ENCODE results near the gene ZNF865.
A peak's percentile ranks its signal among the peaks of the same experiment; 100 is the strongest.

Gene ZNF865

DNA sequence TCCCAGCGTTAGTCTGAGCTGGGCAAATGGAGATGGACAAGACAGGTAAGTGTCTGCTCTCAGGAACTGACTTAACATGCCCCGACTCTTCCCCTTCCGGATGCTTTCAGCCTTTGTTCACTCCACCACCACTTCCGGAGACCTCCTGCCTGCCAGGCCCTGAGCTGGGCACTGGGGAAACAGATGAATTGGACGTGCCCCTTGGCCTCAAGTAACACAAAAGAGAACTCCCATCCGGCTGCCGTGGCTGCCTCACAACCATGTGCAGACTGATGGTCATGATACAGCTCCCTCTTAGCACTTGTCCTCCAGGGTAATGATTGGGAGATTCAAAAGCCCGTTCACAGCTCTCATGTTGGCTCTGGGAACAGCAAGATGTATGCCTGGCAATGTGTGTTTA, 12.0 kb downstream of the ZNF865 start:
- Histone ChIP-seq H3K36me3 (ENCODE audit: control insufficient read depth in 4 of 4, insufficient read depth in 4 of 4, low read length in 3 of 4) (peaks cover 2 to 52% (median 30%) of the 10 kb centered on the region in 4 experiments), H3K4me1 (ENCODE audit: control extremely low read depth in 1 of 4, control insufficient read depth in 4 of 4, insufficient read depth in 4 of 4, low read length in 3 of 4) (peaks cover 4 to 19% (median 14%) of the 10 kb centered on the region in 4 experiments), H3K27ac (ENCODE audit: insufficient read depth in 1 of 2, low read depth in 1 of 2, low read length in 2 of 2, poor library complexity in 1 of 2, severe bottlenecking in 2 of 2) (no peak overlapping the region), H3K9me3 (ENCODE audit: control extremely low read depth in 1 of 5, control insufficient read depth in 4 of 5, insufficient read depth in 2 of 5, low read depth in 1 of 5, low read length in 4 of 5) (no peaks in the 10 kb centered on the region), H3K27me3 (replicated peaks in 2 of 5; ENCODE audit: control insufficient read depth in 4 of 5, insufficient read depth in 5 of 5, low read length in 4 of 5) (no peaks in the 10 kb centered on the region), H3K4me3 (ENCODE audit: control insufficient read depth in 1 of 7, extremely low read depth in 1 of 7, insufficient read depth in 4 of 7, low read depth in 2 of 7, low read length in 6 of 7) (no peak overlapping the region)
- 94% methylated on average over 7 of the region's 8 CpGs for WGBS (ENCODE audit: insufficient coverage)
- CTCF ChIA-PET: interaction anchor here (0.9 to 5.6 kb wide), 2 partner anchors 10 to 12 kb away, joined by 3 to 32 read pairs; partner anchors contain the start of gene ZNF865
- POLR2A ChIA-PET: no interaction called here
- no peak for DNase-seq

DNA sequence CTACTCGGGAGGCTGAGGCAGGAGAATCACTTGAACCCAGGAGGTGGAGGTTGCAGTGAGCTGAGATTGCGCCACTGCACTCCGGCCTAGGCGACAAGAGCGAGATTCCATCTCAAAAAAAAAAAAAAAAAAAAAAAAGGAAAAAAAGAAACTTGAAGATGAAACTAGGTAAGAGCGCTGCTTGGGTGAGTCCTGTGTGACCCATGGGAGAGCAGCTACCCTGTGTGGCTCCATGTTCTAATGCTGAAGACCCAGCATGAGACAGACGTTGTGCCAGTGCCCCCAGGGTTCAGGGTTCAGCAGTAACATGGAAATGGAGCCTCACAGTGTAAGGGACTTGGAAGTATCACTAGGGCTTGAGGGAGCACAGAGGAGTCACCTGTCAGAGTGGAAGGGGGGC, 13.0 kb downstream of the ZNF865 start:
- Histone ChIP-seq H3K27me3 (replicated peaks in 2 of 5; ENCODE audit: control insufficient read depth in 4 of 5, insufficient read depth in 5 of 5, low read length in 4 of 5) (no peaks in the 10 kb centered on the region), H3K4me1 (ENCODE audit: control extremely low read depth in 1 of 4, control insufficient read depth in 4 of 4, insufficient read depth in 4 of 4, low read length in 3 of 4) (peaks cover 4 to 19% (median 15%) of the 10 kb centered on the region in 4 experiments), H3K9me3 (ENCODE audit: control extremely low read depth in 1 of 5, control insufficient read depth in 4 of 5, insufficient read depth in 2 of 5, low read depth in 1 of 5, low read length in 4 of 5) (no peaks in the 10 kb centered on the region), H3K27ac (ENCODE audit: insufficient read depth in 1 of 2, low read depth in 1 of 2, low read length in 2 of 2, poor library complexity in 1 of 2, severe bottlenecking in 2 of 2) (no peak overlapping the region), H3K36me3 (ENCODE audit: control insufficient read depth in 4 of 4, insufficient read depth in 4 of 4, low read length in 3 of 4) (peaks cover 2 to 47% (median 30%) of the 10 kb centered on the region in 4 experiments), H3K4me3 (ENCODE audit: control insufficient read depth in 1 of 7, extremely low read depth in 1 of 7, insufficient read depth in 4 of 7, low read depth in 2 of 7, low read length in 6 of 7) (no peak overlapping the region)
- ChIA-PET POLR2A (no interaction called here), CTCF (interaction anchor here (0.6 to 5.6 kb wide), 4 partner anchors 9 to 19 kb away, joined by 3 to 32 read pairs (median 10); partner anchors contain the start of genes FIZ1, ZNF524 and ZNF865)
- WGBS (ENCODE audit: insufficient coverage): 100% methylated on average over 3 of the region's 7 CpGs
- no peak for DNase-seq

DNA sequence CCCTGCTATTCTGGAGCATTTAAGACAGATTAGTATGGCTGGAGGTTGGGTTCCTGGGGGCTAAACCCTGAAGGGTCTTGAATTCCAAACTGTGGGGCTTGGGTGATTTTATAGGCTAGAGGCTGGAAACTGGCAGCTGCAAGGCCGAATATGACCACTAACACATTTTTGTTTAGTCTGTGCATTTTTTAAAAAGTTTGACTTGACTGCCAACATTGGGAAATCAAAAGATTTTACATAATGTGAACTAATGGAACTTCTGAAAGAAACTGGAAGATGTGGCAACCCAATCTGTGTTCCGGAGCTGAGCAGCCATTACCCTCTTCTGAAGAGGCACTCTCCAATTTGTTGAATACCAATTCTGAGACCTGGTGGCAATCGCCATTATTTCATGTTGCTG, 13.8 kb downstream of the ZNF865 start:
- POLR2A ChIA-PET: no interaction called here

GRCh38 chr19:55620410-55621204, 15.2 kb downstream of the ZNF865 start:
- no peaks in the 10 kb centered on the region for H3K9me3 ChIP-seq (ENCODE audit: control extremely low read depth in 1 of 5, control insufficient read depth in 4 of 5, insufficient read depth in 2 of 5, low read depth in 1 of 5, low read length in 4 of 5)
- CTCF ChIA-PET: interaction anchor here (0.6 to 5.6 kb wide), 7 partner anchors 11 to 117 kb away, joined by 3 to 32 read pairs (median 3); partner anchors contain the start of gene ZNF865
- peaks cover 4 to 29% (median 21%) of the 10 kb centered on the region in 4 experiments for H3K4me1 ChIP-seq (ENCODE audit: control extremely low read depth in 1 of 4, control insufficient read depth in 4 of 4, insufficient read depth in 4 of 4, low read length in 3 of 4)
- DNase-seq: peak; percentile 75 to 91 (median 91)
- peak overlapping the region in 1 of 7 experiments; percentile 6 for H3K4me3 ChIP-seq (ENCODE audit: control insufficient read depth in 1 of 7, extremely low read depth in 1 of 7, insufficient read depth in 4 of 7, low read depth in 2 of 7, low read length in 6 of 7)
- WGBS (ENCODE audit: insufficient coverage): 79% methylated on average over 7 of the region's 12 CpGs
- peak overlapping the region; percentile 15 to 67 for H3K27ac ChIP-seq (ENCODE audit: insufficient read depth in 1 of 2, low read depth in 1 of 2, low read length in 2 of 2, poor library complexity in 1 of 2, severe bottlenecking in 2 of 2)
- POLR2A ChIA-PET: interaction anchor here (0.6 to 1.0 kb wide), 2 partner anchors 8 to 9 kb away, joined by 3 read pairs; no protein-coding TSS in a partner anchor
- H3K36me3 ChIP-seq (ENCODE audit: control insufficient read depth in 4 of 4, insufficient read depth in 4 of 4, low read length in 3 of 4): peaks cover 2 to 31% (median 22%) of the 10 kb centered on the region in 4 experiments
- no peaks in the 10 kb centered on the region for H3K27me3 ChIP-seq (replicated peaks in 2 of 5; ENCODE audit: control insufficient read depth in 4 of 5, insufficient read depth in 5 of 5, low read length in 4 of 5)

More for the DNA sequence above, 13.8 kb downstream of the ZNF865 start:
- no peaks in the 10 kb centered on the region for H3K9me3 ChIP-seq (ENCODE audit: control extremely low read depth in 1 of 5, control insufficient read depth in 4 of 5, insufficient read depth in 2 of 5, low read depth in 1 of 5, low read length in 4 of 5)
- H3K36me3 ChIP-seq (ENCODE audit: control insufficient read depth in 4 of 4, insufficient read depth in 4 of 4, low read length in 3 of 4): peaks cover 2 to 43% (median 27%) of the 10 kb centered on the region in 4 experiments
- CTCF ChIA-PET: interaction anchor here (1.7 to 5.6 kb wide), 4 partner anchors 9 to 20 kb away, joined by 4 to 32 read pairs (median 11); partner anchors contain the start of genes FIZ1, ZNF524 and ZNF865
- no peak for DNase-seq
- WGBS (ENCODE audit: insufficient coverage): 90% methylated on average over 3 of the region's 3 CpGs
- no peak overlapping the region for H3K4me3 ChIP-seq (ENCODE audit: control insufficient read depth in 1 of 7, extremely low read depth in 1 of 7, insufficient read depth in 4 of 7, low read depth in 2 of 7, low read length in 6 of 7)
- H3K27ac ChIP-seq (ENCODE audit: insufficient read depth in 1 of 2, low read depth in 1 of 2, low read length in 2 of 2, poor library complexity in 1 of 2, severe bottlenecking in 2 of 2): no peak overlapping the region
- H3K27me3 ChIP-seq (replicated peaks in 2 of 5; ENCODE audit: control insufficient read depth in 4 of 5, insufficient read depth in 5 of 5, low read length in 4 of 5): no peaks in the 10 kb centered on the region
- peaks cover 4 to 23% (median 18%) of the 10 kb centered on the region in 4 experiments for H3K4me1 ChIP-seq (ENCODE audit: control extremely low read depth in 1 of 4, control insufficient read depth in 4 of 4, insufficient read depth in 4 of 4, low read length in 3 of 4)

DNA sequence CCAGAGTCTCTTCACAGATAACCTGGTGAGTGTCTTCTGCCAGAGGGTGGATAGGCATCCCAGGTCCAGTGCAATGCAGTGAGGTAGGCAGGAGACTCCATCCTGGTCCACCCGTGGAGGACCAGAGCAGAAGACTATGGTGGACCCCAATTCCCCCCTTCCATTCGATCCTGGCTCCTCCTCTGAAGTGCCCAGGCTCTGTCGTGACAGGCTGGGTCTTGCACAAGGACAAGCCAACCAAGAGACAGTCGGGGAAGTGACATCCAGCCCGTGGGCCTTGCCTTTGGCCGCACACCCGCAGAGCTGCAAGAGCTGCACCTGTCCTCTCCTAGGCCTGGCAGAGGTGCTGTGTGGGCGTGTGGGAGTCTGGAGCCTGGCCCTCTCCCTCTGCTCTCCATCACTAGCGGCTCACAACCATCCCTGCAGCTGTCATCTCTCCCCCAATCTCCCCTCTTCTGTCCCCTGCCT, 15.8 kb downstream of the ZNF865 start:
- H3K4me1 ChIP-seq (ENCODE audit: control extremely low read depth in 1 of 4, control insufficient read depth in 4 of 4, insufficient read depth in 4 of 4, low read length in 3 of 4): peaks cover 4 to 29% (median 21%) of the 10 kb centered on the region in 4 experiments
- H3K27me3 ChIP-seq (replicated peaks in 2 of 5; ENCODE audit: control insufficient read depth in 4 of 5, insufficient read depth in 5 of 5, low read length in 4 of 5): no peaks in the 10 kb centered on the region
- no peaks in the 10 kb centered on the region for H3K9me3 ChIP-seq (ENCODE audit: control extremely low read depth in 1 of 5, control insufficient read depth in 4 of 5, insufficient read depth in 2 of 5, low read depth in 1 of 5, low read length in 4 of 5)
- ChIA-PET CTCF (interaction anchor here (1.1 to 5.6 kb wide), 6 partner anchors 11 to 118 kb away, joined by 3 to 32 read pairs (median 5); partner anchors contain the start of gene ZNF865), POLR2A (no interaction called here)
- WGBS (ENCODE audit: insufficient coverage): 97% methylated on average over 9 of the region's 9 CpGs
- no peak for DNase-seq
- H3K36me3 ChIP-seq (ENCODE audit: control insufficient read depth in 4 of 4, insufficient read depth in 4 of 4, low read length in 3 of 4): peaks cover 2 to 25% (median 19%) of the 10 kb centered on the region in 4 experiments
- H3K4me3 ChIP-seq (ENCODE audit: control insufficient read depth in 1 of 7, extremely low read depth in 1 of 7, insufficient read depth in 4 of 7, low read depth in 2 of 7, low read length in 6 of 7): no peak overlapping the region
- no peak overlapping the region for H3K27ac ChIP-seq (ENCODE audit: insufficient read depth in 1 of 2, low read depth in 1 of 2, low read length in 2 of 2, poor library complexity in 1 of 2, severe bottlenecking in 2 of 2)

DNA sequence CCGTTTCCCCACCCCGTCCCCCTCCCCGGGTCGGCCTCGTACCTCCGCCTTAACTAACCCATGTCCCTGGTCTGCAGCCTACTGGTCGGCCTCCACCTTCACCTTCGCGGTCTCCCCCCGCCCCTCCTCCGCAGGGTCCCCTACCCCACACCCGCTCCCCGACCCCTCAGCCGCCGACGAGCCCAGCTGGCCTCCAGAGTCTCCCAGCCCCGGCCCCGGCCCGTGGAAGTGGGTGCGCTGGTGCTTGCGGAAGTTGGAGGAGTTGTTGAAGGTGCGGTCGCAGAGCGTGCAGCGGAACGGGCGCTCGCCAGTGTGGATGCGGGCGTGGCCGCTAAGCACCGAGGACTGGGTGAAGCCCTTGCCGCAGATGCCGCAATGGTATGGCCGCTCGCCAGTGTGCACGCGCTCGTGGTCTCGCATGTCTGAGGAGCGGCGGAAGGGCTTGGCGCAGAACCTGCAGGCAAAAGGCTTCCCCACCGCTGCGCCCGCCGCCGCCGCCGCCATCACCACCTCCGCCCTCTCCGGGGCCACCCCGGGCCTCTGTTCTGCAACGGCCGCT, 16.3 kb downstream of the ZNF865 start:
- ChIA-PET POLR2A (no interaction called here), CTCF (interaction anchor here (1.1 to 5.6 kb wide), 3 partner anchors 12 to 118 kb away, joined by 3 to 32 read pairs (median 3); partner anchors contain the start of gene ZNF865)
- no peaks in the 10 kb centered on the region for H3K27me3 ChIP-seq (replicated peaks in 2 of 5; ENCODE audit: control insufficient read depth in 4 of 5, insufficient read depth in 5 of 5, low read length in 4 of 5)
- no peak overlapping the region for H3K27ac ChIP-seq (ENCODE audit: insufficient read depth in 1 of 2, low read depth in 1 of 2, low read length in 2 of 2, poor library complexity in 1 of 2, severe bottlenecking in 2 of 2)
- peaks cover 0 to 20% (median 15%) of the 10 kb centered on the region in 4 experiments for H3K36me3 ChIP-seq (ENCODE audit: control insufficient read depth in 4 of 4, insufficient read depth in 4 of 4, low read length in 3 of 4)
- WGBS (ENCODE audit: insufficient coverage): 96% methylated on average over 44 of the region's 55 CpGs
- H3K4me1 ChIP-seq (ENCODE audit: control extremely low read depth in 1 of 4, control insufficient read depth in 4 of 4, insufficient read depth in 4 of 4, low read length in 3 of 4): peaks cover 4 to 29% (median 21%) of the 10 kb centered on the region in 4 experiments
- no peak overlapping the region for H3K4me3 ChIP-seq (ENCODE audit: control insufficient read depth in 1 of 7, extremely low read depth in 1 of 7, insufficient read depth in 4 of 7, low read depth in 2 of 7, low read length in 6 of 7)
- H3K9me3 ChIP-seq (ENCODE audit: control extremely low read depth in 1 of 5, control insufficient read depth in 4 of 5, insufficient read depth in 2 of 5, low read depth in 1 of 5, low read length in 4 of 5): no peaks in the 10 kb centered on the region
- DNase-seq: no peak
